ENCODE results near the gene LAMB2. TPM values are rescaled to one million over a fixed set of nuclear protein-coding genes. Genes with fewer than 3 reads are reported as not detected.

The LAMB2 gene
- total and polyA plus RNA-seq, 2 experiments from 2014 or later: 71.3 to 154 TPM

GRCh38 chr3:49153349-49153912 is 20.6 kb upstream of the LAMB2 start (continued):
- TF ChIP-seq ETS1 (IDR thresholded peaks at IDR 0.05) (no peak), EZH2phosphoT487 (IDR thresholded peaks at IDR 0.05; ENCODE audit: unreplicated experiment) (no peak), STAT1 (IDR thresholded peaks at IDR 0.05; ENCODE audit: unreplicated experiment) (no peak), JUNB (IDR thresholded peaks at IDR 0.05; ENCODE audit: unreplicated experiment) (no peak), CTCF (conservative IDR thresholded peaks at IDR 0.05; ENCODE audit: low read depth in 2 of 2) (no peak)

- Histone ChIP-seq H2AFZ (no peak overlapping the region), H3F3A (replicated peaks; ENCODE audit: low read depth) (no peaks in the 10 kb centered on the region), H3K27ac (ENCODE audit: low read depth) (no peak overlapping the region), H3K4me3 (no peak overlapping the region), H3K27me3 (ENCODE audit: insufficient read depth) (no peaks in the 10 kb centered on the region), H3K4me2 (no peak overlapping the region), H3K79me2 (replicated peaks; ENCODE audit: insufficient read depth) (no peaks in the 10 kb centered on the region), H3K4me1 (ENCODE audit: insufficient read depth) (no peaks in the 10 kb centered on the region), H4K20me1 (replicated peaks; ENCODE audit: insufficient read depth) (no peaks in the 10 kb centered on the region), H3K9me2 (ENCODE audit: insufficient read depth) (no peaks in the 10 kb centered on the region), H3K36me3 (ENCODE audit: insufficient read depth) (no peaks in the 10 kb centered on the region)
- Mint-ChIP-seq H3K9me3 (no peaks in the 10 kb centered on the region), H3K27me3 (ENCODE audit: insufficient read depth, low read depth, poor library complexity) (peaks cover 15% of the 10 kb centered on the region), H3K27ac (no peak overlapping the region), H3K4me1 (peaks cover 3% of the 10 kb centered on the region; the same call in 1 of the 3 replicates), H3K36me3 (ENCODE audit: low read depth) (no peaks in the 10 kb centered on the region), H3K4me3 (no peak overlapping the region)
- DNase-seq (ENCODE audit: low spot score): peak; percentile 18
- peak; percentile 71 for ATAC-seq
- TF ChIP-seq REST (IDR thresholded peaks at IDR 0.05; ENCODE audit: unreplicated experiment) (no peak), NANOG (IDR thresholded peaks at IDR 0.05; ENCODE audit: borderline replicate concordance) (no peak), CREB1 (CRISPR knock-in tag; IDR thresholded peaks at IDR 0.05; ENCODE audit: low read depth) (no peak), ZNF462 (CRISPR knock-in tag; IDR thresholded peaks at IDR 0.05) (no peak), ZNF114 (CRISPR knock-in tag; IDR thresholded peaks at IDR 0.05) (no peak), ETS1 (IDR thresholded peaks at IDR 0.05) (no peak)
Observed at GRCh38 chr3:49151610-49152009, 18.8 kb upstream of the LAMB2 start.
